Measurements from ENCODE around the gene PPP6R2. TPM values are rescaled to one million over a fixed set of nuclear protein-coding genes. Genes with fewer than 3 reads are reported as not detected.
A peak's percentile ranks its signal among the peaks of the same experiment; 100 is the strongest.
"Not testable (repeated sequence)": the region's sequence is repeated elsewhere in the genome, so short reads cannot be mapped to it uniquely, and the experiment has no call there.

The PPP6R2 gene
- total RNA-seq, 2 donors from 2014 or later, result 62.1 to 63.7 TPM

- no peaks in the 10 kb centered on the region for H3K9me3 ChIP-seq (ENCODE audit: control insufficient read depth, low read length, poor library complexity, severe bottlenecking)
- H3K27me3 Mint-ChIP-seq, result no peaks in the 10 kb centered on the region
- ATAC-seq (no peak), DNase-seq (no peak)
- no peaks in the 10 kb centered on the region for H3K36me3 Mint-ChIP-seq (ENCODE audit: low read depth)
- H3K4me3 Mint-ChIP-seq, result no peak overlapping the region
- H3K4me1 Mint-ChIP-seq, result peaks cover 3% of the 10 kb centered on the region
- no peak overlapping the region for H3K27ac Mint-ChIP-seq
Observed at GRCh38 chr22:50348058-50348457, 4.9 kb downstream of the PPP6R2 start.

- Mint-ChIP-seq H3K27me3 (no peaks in the 10 kb centered on the region), H3K4me3 (no peak overlapping the region), H3K4me1 (peaks cover 15% of the 10 kb centered on the region), H3K36me3 (ENCODE audit: low read depth) (peaks cover 5% of the 10 kb centered on the region), H3K27ac (peak overlapping the region; percentile 4)
- DNase-seq, result no peak
- no peaks in the 10 kb centered on the region for H3K9me3 ChIP-seq (ENCODE audit: control insufficient read depth, low read length, poor library complexity, severe bottlenecking)
- ATAC-seq, result no peak
Observed at GRCh38 chr22:50356186-50356585, 13.1 kb downstream of the PPP6R2 start.

- H3K27ac Mint-ChIP-seq, result peak overlapping the region; percentile 65
- no peaks in the 10 kb centered on the region for H3K27me3 Mint-ChIP-seq
- H3K4me3 Mint-ChIP-seq, result no peak overlapping the region
- no peak for ATAC-seq
- peaks cover 26% of the 10 kb centered on the region for H3K4me1 Mint-ChIP-seq
- H3K9me3 ChIP-seq (ENCODE audit: control insufficient read depth, low read length, poor library complexity, severe bottlenecking), result no peaks in the 10 kb centered on the region
- no peak for DNase-seq
- H3K36me3 Mint-ChIP-seq (ENCODE audit: low read depth), result peaks cover 5% of the 10 kb centered on the region
Observed at GRCh38 chr22:50357222-50357621, 14.1 kb downstream of the PPP6R2 start.

GRCh38 chr22:50357756-50358155, 14.6 kb downstream of the PPP6R2 start:
- DNase-seq (no peak), ATAC-seq (no peak)
- no peak overlapping the region for H3K4me3 Mint-ChIP-seq
- H3K27me3 Mint-ChIP-seq, result no peaks in the 10 kb centered on the region
- peaks cover 5% of the 10 kb centered on the region for H3K36me3 Mint-ChIP-seq (ENCODE audit: low read depth)
- H3K4me1 Mint-ChIP-seq, result peaks cover 26% of the 10 kb centered on the region
- no peaks in the 10 kb centered on the region for H3K9me3 ChIP-seq (ENCODE audit: control insufficient read depth, low read length, poor library complexity, severe bottlenecking)
- H3K27ac Mint-ChIP-seq, result peak overlapping the region; percentile 65

DNA sequence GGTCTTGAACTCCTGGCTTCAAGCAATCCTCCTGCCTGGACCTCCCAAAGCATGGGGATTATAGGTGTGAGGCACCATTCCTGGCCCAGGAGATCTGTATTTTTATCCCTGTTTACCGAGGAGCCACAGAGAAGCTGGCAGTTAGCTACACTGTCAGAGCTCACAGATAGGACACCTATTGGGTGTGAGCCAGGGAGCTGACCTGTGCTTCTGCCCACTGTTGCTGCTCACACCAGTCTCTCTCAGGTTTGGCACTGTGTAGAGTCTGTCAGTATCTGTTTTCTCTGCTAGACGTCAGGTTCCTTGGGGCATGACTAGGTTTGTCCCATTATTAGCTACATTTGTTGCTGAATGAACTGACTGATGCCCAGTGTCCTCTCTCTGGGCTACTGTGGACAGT, 17.5 kb downstream of the PPP6R2 start:
- ATAC-seq (no peak), DNase-seq (no peak)
- H3K4me1 Mint-ChIP-seq, result peaks cover 37% of the 10 kb centered on the region
- no peaks in the 10 kb centered on the region for H3K9me3 ChIP-seq (ENCODE audit: control insufficient read depth, low read length, poor library complexity, severe bottlenecking)
- H3K36me3 Mint-ChIP-seq (ENCODE audit: low read depth), result peaks cover 5% of the 10 kb centered on the region
- H3K4me3 Mint-ChIP-seq, result no peak overlapping the region
- H3K27ac Mint-ChIP-seq, result peak overlapping the region; percentile 19
- no peaks in the 10 kb centered on the region for H3K27me3 Mint-ChIP-seq

- Mint-ChIP-seq H3K4me3 (peak overlapping the region; percentile 73), H3K36me3 (ENCODE audit: low read depth) (peaks cover 5% of the 10 kb centered on the region), H3K27me3 (no peaks in the 10 kb centered on the region), H3K27ac (peak overlapping the region; percentile 19), H3K4me1 (peaks cover 40% of the 10 kb centered on the region)
- no peaks in the 10 kb centered on the region for H3K9me3 ChIP-seq (ENCODE audit: control insufficient read depth, low read length, poor library complexity, severe bottlenecking)
- DNase-seq (no peak), ATAC-seq (peak; percentile 30)
Observed at GRCh38 chr22:50361222-50361621, 18.1 kb downstream of the PPP6R2 start.

- Mint-ChIP-seq H3K36me3 (ENCODE audit: low read depth) (peaks cover 5% of the 10 kb centered on the region), H3K4me1 (peaks cover 41% of the 10 kb centered on the region), H3K27me3 (no peaks in the 10 kb centered on the region), H3K27ac (peak overlapping the region; percentile 41), H3K4me3 (peak overlapping the region; percentile 73)
- H3K9me3 ChIP-seq (ENCODE audit: control insufficient read depth, low read length, poor library complexity, severe bottlenecking), result no peaks in the 10 kb centered on the region
- ATAC-seq, result peak; percentile 18
- DNase-seq, result no peak
Observed at GRCh38 chr22:50361688-50362087, 18.6 kb downstream of the PPP6R2 start.

DNA sequence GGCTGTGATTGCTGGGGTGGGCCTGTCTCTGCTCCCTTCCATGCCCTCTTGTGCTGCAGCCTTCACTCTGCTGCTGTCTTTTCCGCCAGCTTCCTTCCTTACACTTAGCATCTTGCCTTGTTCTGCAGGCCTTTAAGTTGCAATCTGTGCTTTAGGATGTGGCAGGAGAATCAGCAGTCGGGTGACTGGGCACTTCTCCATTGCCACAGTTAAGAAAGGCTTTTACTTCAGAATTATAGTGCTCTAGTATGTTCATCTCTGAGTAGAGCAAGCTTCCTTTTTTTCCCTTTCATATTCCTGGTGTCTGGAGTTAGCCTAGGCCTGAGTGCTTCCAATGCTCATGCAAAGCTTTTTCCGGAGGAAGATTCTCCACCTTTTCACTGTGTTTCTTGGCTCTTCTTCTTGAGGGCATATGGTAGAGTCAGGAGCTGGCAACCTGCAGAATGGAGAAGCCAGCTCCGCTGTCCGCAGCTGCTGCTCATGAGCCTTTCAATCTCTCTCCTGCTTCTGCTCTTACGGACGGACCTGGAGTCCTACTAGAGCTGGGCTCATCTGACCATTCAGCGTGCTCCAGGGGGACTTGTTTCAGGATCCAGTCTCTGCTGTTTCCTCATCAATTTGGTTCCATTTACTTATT, 20.2 kb downstream of the PPP6R2 start:
- Mint-ChIP-seq H3K36me3 (ENCODE audit: low read depth) (peaks cover 3% of the 10 kb centered on the region), H3K27me3 (no peaks in the 10 kb centered on the region), H3K4me3 (no peak overlapping the region), H3K4me1 (peaks cover 44% of the 10 kb centered on the region), H3K27ac (peak overlapping the region; percentile 53)
- no peak for ATAC-seq
- no peaks in the 10 kb centered on the region for H3K9me3 ChIP-seq (ENCODE audit: control insufficient read depth, low read length, poor library complexity, severe bottlenecking)
- no peak for DNase-seq

- not testable (repeated sequence) for H3K36me3 Mint-ChIP-seq (ENCODE audit: low read depth); H3K4me3 Mint-ChIP-seq; H3K9me3 ChIP-seq (ENCODE audit: control insufficient read depth, low read length, poor library complexity, severe bottlenecking); H3K27me3 Mint-ChIP-seq; ATAC-seq; DNase-seq
- Mint-ChIP-seq H3K27ac (peak overlapping the region; percentile 53), H3K4me1 (peaks cover 44% of the 10 kb centered on the region)
Observed at GRCh38 chr22:50363803-50364194, 20.7 kb downstream of the PPP6R2 start.

- ATAC-seq (no peak), DNase-seq (no peak)
- H3K36me3 Mint-ChIP-seq (ENCODE audit: low read depth), result no peaks in the 10 kb centered on the region
- peak overlapping the region; percentile 71 for H3K27ac Mint-ChIP-seq
- no peak overlapping the region for H3K4me3 Mint-ChIP-seq
- H3K27me3 Mint-ChIP-seq, result no peaks in the 10 kb centered on the region
- peaks cover 24% of the 10 kb centered on the region for H3K4me1 Mint-ChIP-seq
- no peaks in the 10 kb centered on the region for H3K9me3 ChIP-seq (ENCODE audit: control insufficient read depth, low read length, poor library complexity, severe bottlenecking)
Observed at GRCh38 chr22:50367778-50368500, 24.8 kb downstream of the PPP6R2 start.

DNA sequence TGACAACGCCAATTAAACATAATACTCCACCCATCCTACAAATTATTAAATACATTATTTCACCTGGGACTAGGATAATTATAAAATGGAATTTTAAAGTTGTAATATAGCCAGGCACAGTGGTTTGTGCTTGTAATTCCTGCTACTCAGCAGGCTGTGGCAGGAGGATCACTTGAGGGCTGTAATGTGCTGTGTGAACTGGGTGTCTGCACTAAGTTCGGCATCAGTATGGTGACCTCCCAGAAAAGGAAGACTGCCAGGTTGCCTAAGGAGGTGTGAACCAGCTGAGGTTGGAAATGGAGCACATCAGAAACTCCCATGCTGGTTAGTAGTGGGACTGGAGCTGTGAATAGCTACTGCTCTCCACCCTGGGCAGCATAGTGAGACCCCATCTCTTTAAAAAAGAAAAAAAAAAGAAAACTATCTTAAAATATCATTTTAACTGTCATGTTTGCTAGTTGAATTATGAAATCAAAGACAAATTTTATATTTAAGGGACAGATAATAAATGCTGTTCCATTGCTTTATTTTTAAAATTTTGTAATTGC, 28.0 kb downstream of the PPP6R2 start:
- Mint-ChIP-seq H3K27ac (no peak overlapping the region), H3K4me3 (no peak overlapping the region), H3K27me3 (no peaks in the 10 kb centered on the region), H3K36me3 (ENCODE audit: low read depth) (no peaks in the 10 kb centered on the region), H3K4me1 (peaks cover 9% of the 10 kb centered on the region)
- no peaks in the 10 kb centered on the region for H3K9me3 ChIP-seq (ENCODE audit: control insufficient read depth, low read length, poor library complexity, severe bottlenecking)
- no peak for ATAC-seq
- DNase-seq, result no peak

GRCh38 chr22:50376085-50376651, 33.0 kb downstream of the PPP6R2 start:
- H3K27me3 Mint-ChIP-seq, result no peaks in the 10 kb centered on the region
- no peak overlapping the region for H3K27ac Mint-ChIP-seq
- no peak overlapping the region for H3K4me3 Mint-ChIP-seq
- H3K36me3 Mint-ChIP-seq (ENCODE audit: low read depth), result peaks cover 4% of the 10 kb centered on the region
- no peaks in the 10 kb centered on the region for H3K9me3 ChIP-seq (ENCODE audit: control insufficient read depth, low read length, poor library complexity, severe bottlenecking)
- no peaks in the 10 kb centered on the region for H3K4me1 Mint-ChIP-seq
- no peak for DNase-seq
- ATAC-seq, result no peak

DNA sequence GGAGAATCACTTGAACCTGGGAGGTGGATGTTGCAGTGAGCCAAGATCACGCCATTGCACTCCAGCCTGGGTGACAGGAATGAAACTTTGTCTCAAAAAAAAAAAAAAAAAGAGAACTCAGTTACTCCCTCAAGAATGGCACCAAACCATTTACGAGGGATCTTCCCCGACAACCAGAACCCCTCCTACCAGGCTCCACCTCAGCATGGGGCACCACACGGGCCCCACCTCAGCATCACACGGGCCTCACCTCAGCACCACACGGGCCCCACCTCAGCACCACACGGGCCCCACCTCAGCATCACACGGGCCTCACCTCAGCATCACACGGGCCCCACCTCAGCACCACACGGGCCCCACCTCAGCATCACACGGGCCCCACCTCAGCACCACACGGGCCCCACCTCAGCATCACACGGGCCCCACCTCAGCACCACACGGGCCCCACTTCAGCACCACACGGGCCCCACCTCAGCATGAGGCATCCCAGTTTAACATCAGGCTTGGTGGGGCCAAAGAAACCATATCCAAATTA, 38.0 kb downstream of the PPP6R2 start:
- not testable (repeated sequence) for H3K27me3 Mint-ChIP-seq; DNase-seq; H3K36me3 Mint-ChIP-seq (ENCODE audit: low read depth); H3K9me3 ChIP-seq (ENCODE audit: control insufficient read depth, low read length, poor library complexity, severe bottlenecking); ATAC-seq; H3K27ac Mint-ChIP-seq; H3K4me1 Mint-ChIP-seq; H3K4me3 Mint-ChIP-seq

Data from T-helper 17 cell (primary cell).